Ectodermal cell (in vitro differentiated cells): ENCODE results near the gene CDHR1. TPM values are rescaled to one million over a fixed set of nuclear protein-coding genes. Genes with fewer than 3 reads are reported as not detected.
"Not testable (repeated sequence)": the region's sequence is repeated elsewhere in the genome, so short reads cannot be mapped to it uniquely, and the experiment has no call there.

Experiments used
- H3K27ac ChIP-seq: 2 replicates; pipeline ENCODE4 v1.7.0; 2013; ENCODE audit warnings: mild to moderate bottlenecking, low read depth, low read length; ENCODE audit not compliant: insufficient read depth, poor library complexity, severe bottlenecking
- H3K27me3 ChIP-seq: 2 replicates; pipeline ENCODE4 v1.7.0; 2013; ENCODE audit warnings: mild to moderate bottlenecking, low read length; ENCODE audit not compliant: insufficient read depth, control insufficient read depth, poor library complexity, severe bottlenecking
- H3K36me3 ChIP-seq: one replicate; pipeline ENCODE4 v1.7.0; 2013; ENCODE audit warnings: low read length; ENCODE audit not compliant: control insufficient read depth, insufficient read depth
- H3K4me1 ChIP-seq: one replicate; pipeline ENCODE4 v1.7.0; 2013; ENCODE audit warnings: low read length; ENCODE audit not compliant: control insufficient read depth, insufficient read depth
- H3K4me3 ChIP-seq: 2 replicates; pipeline ENCODE4 v1.7.0; 2013; ENCODE audit warnings: low read depth, low read length, control low read depth; ENCODE audit not compliant: insufficient read depth
- H3K9me3 ChIP-seq: 2 replicates; pipeline ENCODE4 v1.7.0; 2013; ENCODE audit warnings: mild to moderate bottlenecking, low read length, moderate library complexity; ENCODE audit not compliant: control insufficient read depth
- WGBS, 2 experiments: methylation state at CpG; one replicate each; pipeline ENCODE4 v1.1.7; 2013; ENCODE audit warnings: missing lambda C conversion rate in 2 of 2; 5-methylcytosine and 5-hydroxymethylcytosine counted together
- polyA plus RNA-seq, 4 experiments: library from polyadenylated mRNA; stranded (reverse); fragments of 50-300 nt; gene quantifications; one replicate each; pipeline ENCODE4 v1.2.3, GENCODE V29; 2013

Gene CDHR1
- polyA plus RNA-seq (2013, experiment 1 of 4) = 2.6 TPM
- 2.9 TPM for polyA plus RNA-seq (2013, experiment 2 of 4)
- polyA plus RNA-seq (2013, experiment 3 of 4) = 1.3 TPM
- polyA plus RNA-seq (2013, experiment 4 of 4) = 2.4 TPM

GRCh38 chr10:84194424-84195043 lies at the start of gene CDHR1:
TSS of gene CDHR1 (plus strand) at chr10:84194537. CDS start at chr10:84194761, 224 bp downstream.
- Histone ChIP-seq H3K27ac (no peak within 1 kb of the TSS), H3K36me3 (no peaks in the 10 kb centered on the region), H3K4me3 (peak within 1 kb of the TSS; percentile 38), H3K9me3 (no peaks in the 10 kb centered on the region), H3K27me3 (peaks cover 81% of the 10 kb centered on the region), H3K4me1 (no peaks in the 10 kb centered on the region)
- 1% methylated on average over 61 of the region's 61 CpGs for WGBS, 2 experiments

GRCh38 chr10:84147347-84147746 lies 47.0 kb upstream of the CDHR1 start:
- H3K36me3 ChIP-seq = peaks cover 41% of the 10 kb centered on the region

GRCh38 chr10:84148006-84148597 lies 46.2 kb upstream of the CDHR1 start:
- peaks cover 42% of the 10 kb centered on the region for H3K36me3 ChIP-seq
- H3K9me3 ChIP-seq, H3K4me3 ChIP-seq, H3K27ac ChIP-seq, H3K27me3 ChIP-seq, H3K4me1 ChIP-seq: not testable (repeated sequence)
- WGBS, 2 experiments = 66 to 79% methylated on average over 7 to 9 of the region's 9 CpGs

More at GRCh38 chr10:84147347-84147746, 47.0 kb upstream of the CDHR1 start:
- Histone ChIP-seq H3K9me3 (no peaks in the 10 kb centered on the region), H3K4me1 (no peaks in the 10 kb centered on the region), H3K27me3 (no peaks in the 10 kb centered on the region), H3K27ac (no peak overlapping the region), H3K4me3 (no peak overlapping the region)

GRCh38 chr10:84149854-84150253 lies 44.5 kb upstream of the CDHR1 start:
- H3K4me1 ChIP-seq = no peaks in the 10 kb centered on the region
- H3K9me3 ChIP-seq = no peaks in the 10 kb centered on the region
- H3K36me3 ChIP-seq = peaks cover 35% of the 10 kb centered on the region
- H3K27ac ChIP-seq = no peak overlapping the region
- no peak overlapping the region for H3K4me3 ChIP-seq
- 96 to 100% methylated on average over 2 of the region's 2 CpGs for WGBS, 2 experiments
- no peaks in the 10 kb centered on the region for H3K27me3 ChIP-seq

- Histone ChIP-seq H3K9me3 (no peaks in the 10 kb centered on the region), H3K4me1 (no peaks in the 10 kb centered on the region), H3K4me3 (no peak overlapping the region), H3K27me3 (no peaks in the 10 kb centered on the region), H3K27ac (no peak overlapping the region), H3K36me3 (peaks cover 25% of the 10 kb centered on the region)
Measured at GRCh38 chr10:84152769-84153168, 41.6 kb upstream of the CDHR1 start.

GRCh38 chr10:84155521-84155920 lies 38.8 kb upstream of the CDHR1 start:
- no peaks in the 10 kb centered on the region for H3K9me3 ChIP-seq
- no peaks in the 10 kb centered on the region for H3K27me3 ChIP-seq
- WGBS, 2 experiments = 92 to 93% methylated on average over 4 of the region's 4 CpGs
- H3K27ac ChIP-seq = no peak overlapping the region
- peaks cover 11% of the 10 kb centered on the region for H3K36me3 ChIP-seq
- no peak overlapping the region for H3K4me3 ChIP-seq
- no peaks in the 10 kb centered on the region for H3K4me1 ChIP-seq

GRCh38 chr10:84156009-84156408 lies 38.3 kb upstream of the CDHR1 start:
- no peaks in the 10 kb centered on the region for H3K4me1 ChIP-seq
- H3K27ac ChIP-seq = no peak overlapping the region
- WGBS, 2 experiments = 85 to 96% methylated on average over 2 of the region's 2 CpGs
- H3K4me3 ChIP-seq = no peak overlapping the region
- H3K27me3 ChIP-seq = no peaks in the 10 kb centered on the region
- no peaks in the 10 kb centered on the region for H3K9me3 ChIP-seq
- H3K36me3 ChIP-seq = peaks cover 11% of the 10 kb centered on the region

GRCh38 chr10:84156768-84157167 lies 37.6 kb upstream of the CDHR1 start:
- Histone ChIP-seq H3K9me3 (no peaks in the 10 kb centered on the region), H3K36me3 (peaks cover 11% of the 10 kb centered on the region), H3K27me3 (no peaks in the 10 kb centered on the region), H3K4me3 (no peak overlapping the region), H3K4me1 (no peaks in the 10 kb centered on the region), H3K27ac (no peak overlapping the region)
- WGBS, 2 experiments = 94 to 97% methylated on average over 10 of the region's 10 CpGs

GRCh38 chr10:84158061-84158460 lies 36.3 kb upstream of the CDHR1 start:
- Histone ChIP-seq H3K9me3 (no peaks in the 10 kb centered on the region), H3K27me3 (no peaks in the 10 kb centered on the region), H3K4me3 (no peak overlapping the region), H3K27ac (no peak overlapping the region), H3K4me1 (no peaks in the 10 kb centered on the region), H3K36me3 (peaks cover 6% of the 10 kb centered on the region)
- 85 to 98% methylated on average over 1 to 2 of the region's 2 CpGs for WGBS, 2 experiments

GRCh38 chr10:84158550-84158949 lies 35.8 kb upstream of the CDHR1 start:
- WGBS, 2 experiments = 94 to 96% methylated on average over 4 of the region's 4 CpGs
- Histone ChIP-seq H3K9me3 (no peaks in the 10 kb centered on the region), H3K4me3 (no peak overlapping the region), H3K4me1 (no peaks in the 10 kb centered on the region), H3K27me3 (no peaks in the 10 kb centered on the region), H3K27ac (no peak overlapping the region), H3K36me3 (peaks cover 2% of the 10 kb centered on the region)
